A549 treated with AZD9567 at 1 μM for 4 hours (cell line): ENCODE measurements around the gene BSPRY. TPM values are rescaled to one million over a fixed set of nuclear protein-coding genes. Genes with fewer than 3 reads are reported as not detected.

ENCODE experiments used
- total RNA-seq: library from RNA; stranded (reverse); fragments of 200-300 nt; extraction: Qiagen RNA extraction; gene quantifications from 5 replicates; pipeline ENCODE4 v1.2.3, GENCODE V29; 2022; ENCODE audit not compliant: insufficient read depth

The BSPRY gene
- total RNA-seq, result 0.05 to 0.08 TPM (median 0.06 TPM) in 4 of 5 replicates, not detected in the other

DNA sequence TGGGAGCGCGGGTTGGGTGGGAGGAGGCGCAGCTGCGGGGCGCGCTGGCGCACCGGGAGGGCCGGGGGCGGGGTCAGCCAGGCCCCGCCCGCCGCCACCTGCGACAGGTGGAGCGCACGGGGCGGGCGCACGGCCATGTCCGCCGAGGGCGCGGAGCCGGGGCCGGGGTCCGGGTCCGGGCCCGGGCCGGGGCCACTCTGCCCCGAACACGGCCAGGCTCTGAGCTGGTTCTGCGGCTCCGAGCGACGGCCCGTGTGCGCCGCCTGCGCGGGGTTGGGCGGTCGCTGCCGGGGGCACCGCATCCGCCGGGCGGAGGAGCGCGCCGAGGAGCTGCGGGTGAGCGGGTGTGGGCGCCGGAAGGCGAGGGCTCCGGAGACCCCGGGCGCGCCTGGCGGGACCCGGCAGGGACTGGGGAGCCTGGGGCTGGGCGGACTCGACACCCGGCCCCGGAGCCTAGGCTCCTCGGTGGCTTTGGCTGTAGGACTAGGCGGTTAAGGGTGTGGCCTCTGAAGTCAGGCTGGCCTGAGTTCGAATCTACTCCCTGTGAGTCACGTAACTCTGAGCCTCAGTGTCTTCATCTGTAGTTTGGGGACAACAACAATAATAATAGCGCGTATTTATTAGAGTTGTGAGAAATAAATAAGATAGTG is at the start of gene BSPRY:
TSS of gene BSPRY (plus strand) at position 97 of the 650 bp plus-strand sequence. CDS start at position 136, 39 bp downstream.

DNA sequence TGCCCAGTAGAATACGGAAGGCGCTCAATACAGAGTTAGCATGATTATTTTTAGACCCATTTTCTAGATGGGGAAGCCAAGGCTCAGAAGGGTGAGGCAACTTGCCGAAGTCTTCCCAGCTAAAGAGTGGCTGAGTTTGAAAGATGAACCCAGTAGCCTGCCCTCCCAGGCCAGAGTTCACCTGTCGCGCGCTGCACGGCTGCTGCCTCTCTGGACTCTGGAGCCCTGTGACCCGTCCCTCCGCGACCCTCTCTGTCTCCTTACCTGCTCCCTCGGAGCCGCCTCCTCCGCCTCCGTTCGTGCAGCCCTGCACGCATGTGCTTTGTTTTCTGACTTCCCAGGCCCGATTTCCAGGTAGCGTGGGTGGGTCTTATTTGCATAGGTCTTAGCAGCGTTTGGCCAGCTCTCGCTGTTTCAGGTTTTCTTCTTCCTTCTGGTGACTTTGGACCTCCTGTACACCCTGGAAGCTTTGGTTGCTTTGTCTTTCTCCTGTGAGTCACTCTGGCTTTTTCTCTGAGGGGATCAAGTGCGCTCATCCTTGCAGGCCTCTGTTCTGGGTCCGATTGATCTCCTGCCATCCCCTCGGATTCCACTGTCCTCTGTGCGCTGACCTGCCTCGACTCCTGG is 46.4 kb upstream of the BSPRY start, which contains the start of gene RNF183:
TSS of gene RNF183 (minus strand) at position 585 of the 627 bp plus-strand sequence. CDS start 5,192 bp downstream, outside the sequence.

DNA sequence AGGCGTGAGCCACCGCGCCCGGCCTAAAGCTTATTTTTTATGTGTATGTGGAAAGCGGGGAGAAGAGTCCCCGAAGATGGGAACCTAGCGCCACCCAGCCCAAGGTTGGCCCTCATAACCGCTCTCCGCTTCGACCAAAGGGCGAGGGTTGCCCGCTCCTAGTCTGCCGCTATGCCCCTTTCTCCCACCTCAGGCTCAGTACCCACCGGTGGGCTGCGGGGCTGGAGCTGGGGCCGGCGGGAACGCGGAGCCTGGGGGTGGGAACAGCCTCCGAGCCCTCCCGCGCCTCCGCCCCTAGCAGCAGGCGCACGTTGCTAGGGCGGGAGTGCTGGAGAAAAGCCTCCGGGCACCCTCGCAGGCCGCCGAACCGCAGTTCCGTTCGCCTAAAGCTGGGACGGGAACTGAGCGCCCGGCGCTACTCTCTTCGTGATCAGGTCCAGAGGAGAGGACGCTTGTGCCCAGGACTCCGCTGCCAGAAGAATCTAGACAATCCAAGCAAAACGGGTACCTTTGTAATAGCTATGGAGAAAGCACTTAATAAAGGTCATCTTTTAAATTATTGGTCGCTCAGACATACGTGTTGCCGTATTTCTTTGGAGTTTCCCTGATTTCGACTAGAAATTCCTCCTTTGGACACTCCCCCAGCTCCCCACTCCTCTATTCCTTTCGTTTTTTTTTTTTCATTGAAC is 9.2 kb upstream of the BSPRY start, which contains the start of gene WDR31:
TSS of gene WDR31 (minus strand) at position 265 of the 689 bp plus-strand sequence. CDS start 8,253 bp downstream, outside the sequence.

DNA sequence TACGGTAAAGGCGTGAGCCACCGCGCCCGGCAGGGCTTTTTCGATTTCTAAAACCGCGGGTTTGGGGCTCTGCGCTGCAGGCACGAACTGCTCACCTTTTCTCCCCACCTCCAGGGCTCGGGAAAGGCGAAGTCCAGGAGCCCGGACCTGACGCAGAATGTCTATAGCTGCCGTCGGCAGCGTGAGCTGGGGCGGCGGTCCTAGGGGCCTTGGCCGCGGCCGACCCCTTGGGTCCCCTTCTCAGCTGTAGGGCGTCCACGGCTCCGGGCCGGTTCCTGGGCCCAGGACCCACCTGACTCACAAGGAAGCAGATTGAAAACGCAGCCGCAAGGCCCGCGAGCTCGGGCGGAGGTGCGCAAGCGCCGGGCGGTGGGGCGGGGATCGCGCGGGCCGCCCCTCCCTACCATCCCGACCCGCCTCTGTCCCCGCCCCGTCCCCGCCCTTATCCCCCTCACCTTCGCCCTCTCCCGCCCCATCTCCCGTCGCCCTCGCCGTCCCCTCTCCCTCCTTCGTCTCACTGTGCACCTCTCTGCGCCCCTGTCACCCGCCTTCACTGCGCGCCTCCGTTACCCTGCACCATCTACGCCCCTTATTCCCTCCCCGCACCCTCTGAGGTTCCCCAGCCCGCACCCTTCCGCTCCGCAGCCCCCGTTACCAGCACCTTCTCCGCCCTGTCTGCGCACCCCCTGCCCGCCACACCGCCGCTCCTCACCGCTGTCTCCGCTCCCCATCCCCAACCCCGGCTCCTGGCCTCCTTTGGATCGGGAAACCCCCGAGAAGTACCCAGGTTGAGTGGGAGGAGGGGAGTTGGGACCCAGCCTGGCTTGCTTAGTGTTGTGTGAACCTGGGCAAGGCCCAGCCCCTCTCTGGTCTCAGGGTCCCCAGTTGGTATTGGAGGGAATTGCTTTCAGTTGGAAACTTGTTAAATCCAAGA is 27.6 kb downstream of the BSPRY start, which contains the start of gene HDHD3:
TSS of gene HDHD3 (minus strand) at position 353 of the 934 bp plus-strand sequence. CDS start 2,632 bp downstream, outside the sequence.

DNA sequence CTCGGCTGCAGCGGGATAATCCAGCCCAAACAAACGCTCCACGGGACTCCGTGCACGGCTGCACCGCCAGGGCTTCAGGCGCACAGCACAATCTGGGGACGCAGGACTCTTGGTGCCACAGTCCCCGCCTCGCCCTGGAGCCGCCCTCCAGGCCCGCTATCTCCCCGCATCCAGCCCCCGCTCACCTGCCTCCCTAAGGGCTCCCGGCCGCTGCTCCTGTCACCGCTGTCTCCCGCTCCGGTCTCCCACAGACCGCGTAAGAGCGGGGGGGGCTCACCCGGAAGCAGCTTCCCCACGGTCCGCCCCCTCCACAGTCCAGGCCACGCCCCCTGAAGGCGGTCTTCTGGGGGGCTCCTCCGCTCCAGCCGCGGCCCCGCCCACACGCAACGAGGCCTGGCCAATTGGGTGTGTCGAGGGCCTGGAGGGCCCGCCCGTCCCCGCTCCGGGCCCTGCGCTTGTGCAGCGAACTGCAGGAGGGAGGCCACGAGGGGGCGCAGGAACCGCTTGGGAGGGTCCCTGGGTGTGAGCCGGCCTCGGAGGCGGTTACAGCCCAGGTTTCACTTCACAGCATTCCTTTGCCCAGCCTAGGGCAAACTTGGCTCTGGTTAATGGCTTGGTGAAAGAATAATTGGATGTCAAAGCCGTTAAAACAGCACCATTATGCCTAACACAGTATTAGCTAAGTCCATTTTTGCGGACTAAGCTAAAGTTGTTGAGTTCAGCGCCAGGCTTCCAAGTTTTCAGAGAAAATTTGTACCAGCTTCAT is 51.9 kb downstream of the BSPRY start, which contains the start of gene ALAD:
TSS of gene ALAD (minus strand) at position 258 of the 766 bp plus-strand sequence. CDS start 7,725 bp downstream, outside the sequence.

DNA sequence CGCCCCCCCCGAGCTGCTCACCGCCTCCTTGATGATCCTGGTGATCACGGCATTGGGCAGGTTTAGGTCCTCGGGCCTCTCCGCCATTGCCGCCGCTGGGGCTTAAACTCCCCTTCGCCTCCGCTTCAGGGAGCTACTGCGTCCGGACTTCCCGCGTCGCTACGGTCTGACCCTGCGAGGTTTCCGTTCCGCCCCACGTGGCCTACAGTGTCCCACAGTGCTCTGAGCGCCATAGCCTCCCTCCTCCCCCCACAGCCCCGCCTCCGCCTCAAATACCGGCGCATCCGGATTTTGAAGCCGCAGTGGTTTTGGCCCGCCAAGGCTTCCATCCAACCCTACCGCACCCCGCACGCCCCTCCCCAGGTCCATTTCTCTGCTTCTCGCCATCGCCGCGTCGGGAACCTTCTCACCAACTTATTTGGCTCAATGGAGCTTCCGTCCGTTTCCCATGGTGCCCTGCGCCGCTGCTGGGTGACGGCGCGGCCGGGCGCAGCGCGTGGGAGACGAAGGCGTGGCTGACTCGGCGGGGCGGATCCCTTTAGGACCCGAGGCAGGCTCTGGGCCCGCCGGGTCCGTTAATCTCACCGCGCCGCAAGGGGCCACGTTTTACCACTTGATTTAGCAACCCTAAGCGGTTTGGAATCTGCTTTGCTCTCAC is 61.0 kb downstream of the BSPRY start, which contains the start of the genes C9orf43 and POLE3:
TSS of gene C9orf43 (plus strand) at position 541 of the 658 bp plus-strand sequence. CDS start 2,747 bp downstream, outside the sequence.
TSS of gene POLE3 (minus strand) at position 469 of the 658 bp plus-strand sequence. CDS start at position 87, 382 bp downstream.

Other genes with a start within 250 kb of the BSPRY start
- gene SLC31A2, start 198.5 kb upstream of the BSPRY start, total RNA-seq, result 5.7 to 7.5 TPM (median 7.2 TPM) in 5 replicates
- 17.0 to 19.0 TPM (median 17.7 TPM) in 5 replicates for gene FKBP15, start 128.3 kb upstream of the BSPRY start, total RNA-seq
- 19.0 to 26.2 TPM (median 19.7 TPM) in 5 replicates for gene SLC31A1, start 128.0 kb upstream of the BSPRY start, total RNA-seq
- 42.6 to 60.9 TPM (median 45.5 TPM) in 5 replicates for gene CDC26, start 74.0 kb upstream of the BSPRY start, total RNA-seq
- gene PRPF4, start 73.9 kb upstream of the BSPRY start, total RNA-seq, result 53.9 to 59.4 TPM (median 56.7 TPM) in 5 replicates
- 0.17 to 0.21 TPM in 2 of 5 replicates, not detected in the others for gene RNF183, start 46.2 kb upstream of the BSPRY start, total RNA-seq
- 1.3 to 1.8 TPM (median 1.5 TPM) in 5 replicates for gene WDR31, start 9.3 kb upstream of the BSPRY start, total RNA-seq
- 19.4 to 25.6 TPM (median 23.0 TPM) in 5 replicates for gene HDHD3, start 27.4 kb downstream of the BSPRY start, total RNA-seq
- 15.7 to 19.1 TPM (median 18.1 TPM) in 5 replicates for gene ALAD, start 51.7 kb downstream of the BSPRY start, total RNA-seq
- 101 to 125 TPM (median 113 TPM) in 5 replicates for gene POLE3, start 61.1 kb downstream of the BSPRY start, total RNA-seq
- gene C9orf43, start 61.2 kb downstream of the BSPRY start, total RNA-seq, result 0.42 to 2.3 TPM (median 0.51 TPM) in 5 replicates
- 11.2 to 20.5 TPM (median 17.7 TPM) in 5 replicates for gene RGS3, start 114.2 kb downstream of the BSPRY start, total RNA-seq